ENCODE results near the gene HCFC1R1. TPM values are rescaled to one million over a fixed set of nuclear protein-coding genes. Genes with fewer than 3 reads are reported as not detected.
A peak's percentile ranks its signal among the peaks of the same experiment; 100 is the strongest.

HCFC1R1 gene
- total RNA-seq, 6 experiments from 2014 or later: 54.6 to 90.3 (median 83.2) TPM

DNA sequence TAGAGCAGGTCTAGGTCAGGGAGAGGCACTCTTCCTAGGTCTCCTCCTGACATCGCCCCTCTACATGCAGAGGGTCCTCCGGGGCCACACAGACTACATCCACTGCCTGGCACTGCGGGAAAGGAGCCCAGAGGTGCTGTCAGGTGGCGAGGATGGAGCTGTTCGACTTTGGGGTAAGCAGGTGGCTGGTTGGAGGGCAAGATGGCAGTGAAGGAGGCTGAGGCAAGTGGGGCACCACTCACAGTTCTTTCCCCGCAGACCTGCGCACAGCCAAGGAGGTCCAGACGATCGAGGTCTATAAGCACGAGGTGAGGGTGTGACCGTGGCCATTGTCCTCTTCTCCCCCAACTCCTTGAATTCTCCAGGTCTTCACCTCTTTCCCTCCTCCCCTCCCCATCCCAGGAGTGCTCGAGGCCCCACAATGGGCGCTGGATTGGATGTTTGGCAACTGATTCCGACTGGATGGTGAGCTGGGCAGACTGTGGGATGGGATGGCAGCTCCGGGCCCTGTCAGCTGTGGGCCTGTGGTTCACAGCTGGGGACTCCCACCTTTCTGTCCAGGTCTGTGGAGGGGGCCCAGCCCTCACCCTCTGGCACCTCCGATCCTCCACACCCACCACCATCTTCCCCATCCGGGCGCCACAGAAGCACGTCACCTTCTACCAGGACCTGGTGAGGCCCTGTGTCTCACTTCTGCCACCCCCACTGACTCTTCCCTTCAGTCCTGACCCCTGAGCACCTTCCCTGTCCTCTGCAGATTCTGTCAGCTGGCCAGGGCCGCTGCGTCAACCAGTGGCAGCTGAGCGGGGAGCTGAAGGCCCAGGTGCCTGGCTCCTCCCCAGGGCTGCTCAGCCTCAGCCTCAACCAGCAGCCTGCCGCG is 3.1 kb upstream of the HCFC1R1 start:
- no peak overlapping the region for H3K27ac Mint-ChIP-seq

DNA sequence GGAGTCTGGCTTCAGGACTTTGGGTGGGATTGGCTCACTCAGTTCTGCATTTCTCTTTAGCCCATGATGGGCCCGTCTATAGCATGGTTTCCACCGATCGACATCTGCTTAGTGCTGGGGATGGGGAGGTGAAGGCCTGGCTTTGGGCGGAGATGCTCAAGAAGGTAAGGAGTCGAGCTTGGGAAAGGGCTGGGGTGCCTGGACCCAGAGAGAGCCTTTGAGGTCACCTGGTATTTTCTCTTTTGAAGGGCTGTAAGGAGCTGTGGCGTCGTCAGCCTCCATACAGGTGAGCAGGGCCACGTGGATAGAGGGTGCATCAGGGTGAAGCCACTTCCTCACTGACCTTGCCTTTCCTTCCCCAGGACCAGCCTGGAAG is 2.2 kb upstream of the HCFC1R1 start:
- peaks cover 41% of the 10 kb centered on the region for H3K36me3 Mint-ChIP-seq (ENCODE audit: low read depth)
- peak overlapping the region; percentile 40 for H3K27ac Mint-ChIP-seq
- peaks cover 33% of the 10 kb centered on the region for H3K4me1 Mint-ChIP-seq (ENCODE audit: low read depth)
- peaks cover 11% of the 10 kb centered on the region for H3K9me3 Mint-ChIP-seq
- H3K4me3 Mint-ChIP-seq: no peak overlapping the region
- TF ChIP-seq, protein P1, sequence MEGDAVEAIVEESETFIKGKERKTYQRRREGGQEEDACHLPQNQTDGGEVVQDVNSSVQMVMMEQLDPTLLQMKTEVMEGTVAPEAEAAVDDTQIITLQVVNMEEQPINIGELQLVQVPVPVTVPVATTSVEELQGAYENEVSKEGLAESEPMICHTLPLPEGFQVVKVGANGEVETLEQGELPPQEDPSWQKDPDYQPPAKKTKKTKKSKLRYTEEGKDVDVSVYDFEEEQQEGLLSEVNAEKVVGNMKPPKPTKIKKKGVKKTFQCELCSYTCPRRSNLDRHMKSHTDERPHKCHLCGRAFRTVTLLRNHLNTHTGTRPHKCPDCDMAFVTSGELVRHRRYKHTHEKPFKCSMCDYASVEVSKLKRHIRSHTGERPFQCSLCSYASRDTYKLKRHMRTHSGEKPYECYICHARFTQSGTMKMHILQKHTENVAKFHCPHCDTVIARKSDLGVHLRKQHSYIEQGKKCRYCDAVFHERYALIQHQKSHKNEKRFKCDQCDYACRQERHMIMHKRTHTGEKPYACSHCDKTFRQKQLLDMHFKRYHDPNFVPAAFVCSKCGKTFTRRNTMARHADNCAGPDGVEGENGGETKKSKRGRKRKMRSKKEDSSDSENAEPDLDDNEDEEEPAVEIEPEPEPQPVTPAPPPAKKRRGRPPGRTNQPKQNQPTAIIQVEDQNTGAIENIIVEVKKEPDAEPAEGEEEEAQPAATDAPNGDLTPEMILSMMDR (IDR thresholded peaks at IDR 0.05): no peak
- no peak for DNase-seq
- H3K27me3 Mint-ChIP-seq (ENCODE audit: insufficient read depth): peaks cover 64% of the 10 kb centered on the region

More for the DNA sequence above, 3.1 kb upstream of the HCFC1R1 start:
- Mint-ChIP-seq H3K27me3 (ENCODE audit: insufficient read depth) (peaks cover 60% of the 10 kb centered on the region), H3K9me3 (peaks cover 11% of the 10 kb centered on the region), H3K4me3 (no peak overlapping the region), H3K36me3 (ENCODE audit: low read depth) (peaks cover 32% of the 10 kb centered on the region), H3K4me1 (ENCODE audit: low read depth) (peaks cover 30% of the 10 kb centered on the region)
- TF ChIP-seq, protein P1 (IDR thresholded peaks at IDR 0.05): no peak
- DNase-seq: no peak

- TF ChIP-seq, protein P1 (IDR thresholded peaks at IDR 0.05): no peak
- Mint-ChIP-seq H3K27ac (peak overlapping the region; percentile 40), H3K36me3 (ENCODE audit: low read depth) (peaks cover 45% of the 10 kb centered on the region)
Measured at GRCh38 chr16:3025032-3026002, 1.6 kb upstream of the HCFC1R1 start.

DNA sequence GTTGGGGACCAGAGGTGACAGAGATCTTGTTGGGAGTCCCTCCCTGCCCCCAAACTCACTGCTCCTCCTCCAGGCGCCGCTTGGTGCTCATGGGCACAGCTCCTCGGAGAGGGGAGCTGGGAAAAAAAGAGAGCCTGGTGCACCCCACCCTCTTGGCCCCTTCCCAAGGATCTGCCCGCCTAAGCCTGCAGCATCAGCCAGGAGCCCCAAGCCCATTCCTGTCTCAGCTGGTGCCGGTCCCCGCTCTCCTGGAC is 400 bp downstream of the HCFC1R1 start:
- peaks cover 11% of the 10 kb centered on the region for H3K9me3 Mint-ChIP-seq
- peaks cover 33% of the 10 kb centered on the region for H3K4me1 Mint-ChIP-seq (ENCODE audit: low read depth)
- TF ChIP-seq, protein P1 (IDR thresholded peaks at IDR 0.05): no peak
- H3K4me3 Mint-ChIP-seq: peak overlapping the region; percentile 99
- peak; percentile 83 for DNase-seq
- peak overlapping the region; percentile 98 for H3K27ac Mint-ChIP-seq
- H3K27me3 Mint-ChIP-seq (ENCODE audit: insufficient read depth): peaks cover 49% of the 10 kb centered on the region
- H3K36me3 Mint-ChIP-seq (ENCODE audit: low read depth): peaks cover 45% of the 10 kb centered on the region

More at GRCh38 chr16:3025032-3026002, 1.6 kb upstream of the HCFC1R1 start:
- DNase-seq: no peak
- Mint-ChIP-seq H3K4me1 (ENCODE audit: low read depth) (peaks cover 33% of the 10 kb centered on the region), H3K27me3 (ENCODE audit: insufficient read depth) (peaks cover 58% of the 10 kb centered on the region), H3K9me3 (peaks cover 11% of the 10 kb centered on the region), H3K4me3 (peak overlapping the region; percentile 99)

- H3K36me3 Mint-ChIP-seq (ENCODE audit: low read depth): peaks cover 45% of the 10 kb centered on the region
- peak overlapping the region; percentile 99 for H3K4me3 Mint-ChIP-seq
- DNase-seq: peak; percentile 17
Measured at GRCh38 chr16:3022684-3023414, 893 bp downstream of the HCFC1R1 start.

More at GRCh38 chr16:3022684-3023414, 893 bp downstream of the HCFC1R1 start:
- TF ChIP-seq, protein P1 (IDR thresholded peaks at IDR 0.05): no peak
- peaks cover 49% of the 10 kb centered on the region for H3K27me3 Mint-ChIP-seq (ENCODE audit: insufficient read depth)
- H3K9me3 Mint-ChIP-seq: peaks cover 11% of the 10 kb centered on the region
- H3K27ac Mint-ChIP-seq: peak overlapping the region; percentile 98
- peaks cover 33% of the 10 kb centered on the region for H3K4me1 Mint-ChIP-seq (ENCODE audit: low read depth)
